Peyer's patch (tissue), 4 donors: ENCODE data around the gene MAF.
A peak's percentile ranks its signal among the peaks of the same experiment; 100 is the strongest.

Experiments
- CTCF ChIP-seq, 6 experiments: fragments of 450-650 bp in 4 of 6; fragments of 200-600 bp in 2 of 6; sonication (generic) in 1 of 6; IDR thresholded peaks; one replicate each; pipeline ENCODE4 v1.5.1; 2017 to 2019; ENCODE audit warnings: antibody characterized with exemption in 6 of 6, mild to moderate bottlenecking in 3 of 6, moderate library complexity in 1 of 6
- POLR2A ChIP-seq, 2 donors: fragments of 450-650 bp; IDR thresholded peaks; one replicate each; pipeline ENCODE4 v1.5.1; 2017; ENCODE audit warnings: antibody characterized with exemption in 2 of 2, mild to moderate bottlenecking in 2 of 2, moderate library complexity in 2 of 2

- no peak for TF ChIP-seq POLR2A (IDR thresholded peaks at IDR 0.05)
- peak; percentile 48 to 91 (median 80) for TF ChIP-seq CTCF (IDR thresholded peaks at IDR 0.05)
Observed at GRCh38 chr16:79601931-79602627, 1.5 kb upstream of the MAF start.
